Upper lobe of left lung (tissue), 6 donors: ENCODE results near the gene TMEM106C. TPM values are rescaled to one million over a fixed set of nuclear protein-coding genes. Genes with fewer than 3 reads are reported as not detected.

Experiments used
- ATAC-seq, 2 donors: fragments of 200-7000 bp; cut with Tn5 transposase; one replicate each; pipeline ENCODE4 v1.9.1; 2022; ENCODE audit warnings: mild to moderate bottlenecking in 2 of 2, moderate library complexity in 2 of 2; ENCODE audit not compliant: low FRiP score in 2 of 2
- DNase-seq, 2 donors: peaks; one replicate each; pipeline ENCODE4 v3.0.0-alpha.2; 2019 to 2020
- H3K27ac ChIP-seq, 4 donors: fragments of 200-600 bp; sonication (generic); one replicate each; pipeline ENCODE4 v1.5.1; 2016 to 2019
- H3K27me3 ChIP-seq, 4 donors: fragments of 200-600 bp; sonication (generic); one replicate each; pipeline ENCODE4 v1.5.1; 2017 to 2019
- H3K36me3 ChIP-seq, 4 donors: fragments of 200-600 bp; sonication (generic); one replicate each; pipeline ENCODE4 v1.5.1; 2016 to 2019
- H3K4me1 ChIP-seq, 4 donors: fragments of 200-600 bp; sonication (generic); one replicate each; pipeline ENCODE4 v1.5.1; 2018 to 2019
- H3K4me3 ChIP-seq, 4 donors: fragments of 200-600 bp; sonication (generic); one replicate each; pipeline ENCODE4 v1.5.1; 2017 to 2019; ENCODE audit warnings: mild to moderate bottlenecking in 2 of 4, moderate library complexity in 1 of 4
- H3K9me3 ChIP-seq, 4 donors: fragments of 200-600 bp; sonication (generic); one replicate each; pipeline ENCODE4 v1.5.1; 2018 to 2019
- EP300 ChIP-seq, 4 donors: sonication (generic); formaldehyde crosslinking; IDR thresholded peaks; one replicate each; pipeline ENCODE4 v1.5.1; 2017; ENCODE audit warnings: antibody characterized with exemption in 4 of 4, control low read depth in 2 of 4
- POLR2A ChIP-seq, 4 donors: fragments of 450-650 bp; IDR thresholded peaks; one replicate each; pipeline ENCODE4 v1.5.1; 2016 to 2017; ENCODE audit warnings: antibody characterized with exemption in 4 of 4, mild to moderate bottlenecking in 2 of 4
- POLR2AphosphoS5 ChIP-seq, 2 donors: sonication (generic); formaldehyde crosslinking; IDR thresholded peaks; one replicate each; pipeline ENCODE4 v1.5.1; 2017; ENCODE audit warnings: antibody characterized with exemption in 2 of 2
- WGBS, 2 donors: methylation state at CpG; one replicate each; pipeline ENCODE4 v1.1.5; 2017 to 2018; 5-methylcytosine and 5-hydroxymethylcytosine counted together
- total RNA-seq, 6 donors: library from RNA; depleted of rRNA in 4 of 6; stranded (reverse); fragments of >200 nt in 4 of 6; gene quantifications; one replicate each; pipeline versions ENCODE4 v1.1.0 to v1.2.1, GENCODE V29; 2016 to 2021
- TF ChIP-seq, protein P1 (sequence below), 6 experiments: fragments of 450-650 bp in 4 of 6; fragments of 200-600 bp in 2 of 6; sonication (generic) in 2 of 6; IDR thresholded peaks; one replicate each; pipeline ENCODE4 v1.5.1; 2016 to 2019; ENCODE audit warnings: antibody characterized with exemption in 6 of 6
- donor health status: DM: no; HTN: no; CAD: no; lungs with moderate emphysema.
- donor health status: DM: no; HTN: yes; CAD: no; lungs with severe emphysema.

Gene TMEM106C
- total RNA-seq, 6 donors from 2014 or later = 32.8 to 90.6 (median 38.5) TPM

DNA sequence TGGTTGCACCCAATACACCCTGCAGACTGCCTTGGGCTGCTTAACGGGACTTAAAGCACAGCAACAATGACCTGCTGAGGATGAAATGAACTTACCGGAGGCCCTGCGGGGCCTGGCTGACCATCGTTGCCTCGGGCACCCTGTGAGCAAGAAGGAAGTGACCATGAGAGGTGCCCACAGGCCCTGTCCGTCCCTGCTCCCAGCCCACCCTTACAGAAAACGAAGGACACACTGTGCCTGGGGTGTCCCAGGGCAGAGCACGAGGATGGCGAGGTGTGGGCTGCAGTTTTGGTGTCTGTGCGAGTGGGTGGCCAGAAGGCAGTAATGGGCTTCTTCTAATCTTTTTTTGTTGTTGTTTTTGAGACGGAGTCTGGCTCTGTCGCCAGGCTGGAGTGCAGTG is 26.3 kb downstream of the TMEM106C start:
- no peaks in the 10 kb centered on the region for H3K4me1 ChIP-seq
- DNase-seq = no peak
- no peaks in the 10 kb centered on the region for H3K9me3 ChIP-seq

DNA sequence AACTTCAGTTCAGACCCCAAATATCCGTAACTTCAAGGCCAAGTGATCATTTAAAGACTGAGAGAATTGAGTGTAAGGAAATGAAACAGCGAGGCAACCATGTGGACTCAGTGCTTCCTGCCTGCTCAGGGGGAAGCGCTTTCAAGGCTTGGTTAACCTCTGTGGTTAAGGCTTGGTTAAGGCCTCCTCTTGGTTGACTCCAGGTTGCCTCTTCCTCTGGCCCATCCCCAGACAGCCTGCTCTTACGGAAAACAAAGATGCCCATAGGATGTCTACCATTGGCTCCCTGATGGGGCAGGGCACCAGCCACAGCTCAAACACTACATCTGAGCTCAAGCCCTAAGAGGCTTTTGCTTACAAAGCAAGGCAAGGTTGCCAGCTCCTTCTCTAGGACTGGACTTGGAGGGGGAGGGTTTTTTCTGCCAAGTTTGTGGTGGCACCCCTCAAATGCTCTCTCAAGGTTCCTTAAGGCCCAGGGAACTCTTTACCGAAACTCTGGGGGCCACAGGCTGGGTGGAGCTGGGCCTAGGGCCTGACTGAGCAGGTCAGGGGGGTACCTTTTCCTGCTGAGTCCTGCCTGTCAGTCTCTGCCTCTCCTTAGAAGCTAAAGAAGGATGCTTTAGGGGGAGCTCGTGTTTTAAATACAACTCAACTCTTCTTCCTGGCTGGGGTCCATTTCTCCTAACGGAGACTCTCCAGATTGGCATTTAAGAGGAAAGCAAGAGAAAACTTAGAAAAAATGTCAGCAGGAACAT is 27.1 kb downstream of the TMEM106C start:
- H3K27ac ChIP-seq = no peak overlapping the region
- no peaks in the 10 kb centered on the region for H3K36me3 ChIP-seq
- ATAC-seq = no peak
- no peak for DNase-seq
- TF ChIP-seq POLR2AphosphoS5 (IDR thresholded peaks at IDR 0.05) (no peak), POLR2A (IDR thresholded peaks at IDR 0.05) (no peak), EP300 (IDR thresholded peaks at IDR 0.05) (no peak)
- TF ChIP-seq, protein P1, sequence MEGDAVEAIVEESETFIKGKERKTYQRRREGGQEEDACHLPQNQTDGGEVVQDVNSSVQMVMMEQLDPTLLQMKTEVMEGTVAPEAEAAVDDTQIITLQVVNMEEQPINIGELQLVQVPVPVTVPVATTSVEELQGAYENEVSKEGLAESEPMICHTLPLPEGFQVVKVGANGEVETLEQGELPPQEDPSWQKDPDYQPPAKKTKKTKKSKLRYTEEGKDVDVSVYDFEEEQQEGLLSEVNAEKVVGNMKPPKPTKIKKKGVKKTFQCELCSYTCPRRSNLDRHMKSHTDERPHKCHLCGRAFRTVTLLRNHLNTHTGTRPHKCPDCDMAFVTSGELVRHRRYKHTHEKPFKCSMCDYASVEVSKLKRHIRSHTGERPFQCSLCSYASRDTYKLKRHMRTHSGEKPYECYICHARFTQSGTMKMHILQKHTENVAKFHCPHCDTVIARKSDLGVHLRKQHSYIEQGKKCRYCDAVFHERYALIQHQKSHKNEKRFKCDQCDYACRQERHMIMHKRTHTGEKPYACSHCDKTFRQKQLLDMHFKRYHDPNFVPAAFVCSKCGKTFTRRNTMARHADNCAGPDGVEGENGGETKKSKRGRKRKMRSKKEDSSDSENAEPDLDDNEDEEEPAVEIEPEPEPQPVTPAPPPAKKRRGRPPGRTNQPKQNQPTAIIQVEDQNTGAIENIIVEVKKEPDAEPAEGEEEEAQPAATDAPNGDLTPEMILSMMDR (IDR thresholded peaks at IDR 0.05) = no peak
- H3K9me3 ChIP-seq = no peaks in the 10 kb centered on the region
- H3K4me1 ChIP-seq = no peaks in the 10 kb centered on the region
- WGBS, 2 donors = 57 to 74% methylated on average over 6 to 7 of the region's 7 CpGs
- H3K4me3 ChIP-seq = no peak overlapping the region
- H3K27me3 ChIP-seq = no peaks in the 10 kb centered on the region

More for the DNA sequence above, 26.3 kb downstream of the TMEM106C start:
- Histone ChIP-seq H3K27me3 (no peaks in the 10 kb centered on the region), H3K27ac (no peak overlapping the region), H3K4me3 (no peak overlapping the region), H3K36me3 (no peaks in the 10 kb centered on the region)
- 87 to 90% methylated on average over 12 of the region's 12 CpGs for WGBS, 2 donors
- ATAC-seq = no peak
- TF ChIP-seq POLR2A (IDR thresholded peaks at IDR 0.05) (no peak), EP300 (IDR thresholded peaks at IDR 0.05) (no peak), POLR2AphosphoS5 (IDR thresholded peaks at IDR 0.05) (no peak)
- TF ChIP-seq, protein P1 (IDR thresholded peaks at IDR 0.05) = no peak

DNA sequence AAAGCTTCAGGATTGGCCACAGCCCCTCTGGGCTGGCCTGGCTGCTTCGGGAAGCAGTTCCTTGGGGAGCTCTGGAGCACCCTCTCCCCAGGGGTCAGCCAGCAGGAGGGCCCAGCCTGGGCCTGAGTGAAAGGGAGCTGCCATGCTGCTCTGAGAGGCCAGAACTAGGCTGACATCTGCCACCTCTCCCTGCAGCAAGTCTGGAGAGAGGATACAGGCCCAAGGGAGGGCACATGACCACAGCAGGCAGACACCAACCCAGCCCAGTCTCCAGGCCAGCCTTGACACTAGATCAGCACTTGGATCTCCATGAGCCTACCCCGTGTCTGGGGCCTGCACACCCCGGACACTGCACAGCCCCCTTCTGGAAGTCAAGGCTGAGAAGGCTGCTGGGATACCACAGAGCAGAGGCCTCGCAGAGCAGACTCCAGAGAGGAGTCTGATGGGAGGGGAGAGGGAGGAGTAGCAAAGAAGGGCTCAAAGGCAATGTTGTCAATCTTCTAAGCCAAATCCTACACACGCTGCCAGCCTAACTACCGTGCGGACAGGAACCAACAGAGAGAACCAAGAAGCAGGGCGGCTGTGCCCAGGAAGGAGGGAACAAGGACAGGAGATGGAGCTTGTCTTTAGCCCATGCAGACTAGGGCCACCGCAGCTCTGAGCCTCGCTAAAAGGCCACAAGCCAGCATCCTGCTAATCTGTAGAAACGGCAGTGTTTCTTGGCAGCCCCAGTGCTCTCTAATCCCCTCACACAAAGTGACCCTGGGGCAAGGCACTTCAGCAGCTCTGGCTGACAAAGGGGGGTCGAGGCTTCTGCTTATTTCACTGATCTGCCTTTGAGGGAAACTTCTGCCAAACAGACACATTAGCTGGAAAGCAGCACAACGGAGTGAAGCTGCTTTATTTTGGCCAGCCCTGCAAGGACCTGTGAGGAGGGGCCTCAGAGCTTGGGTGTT is 28.0 kb downstream of the TMEM106C start:
- no peak overlapping the region for H3K4me3 ChIP-seq
- H3K9me3 ChIP-seq = no peaks in the 10 kb centered on the region
- no peak for TF ChIP-seq POLR2AphosphoS5 (IDR thresholded peaks at IDR 0.05)
- no peak for TF ChIP-seq POLR2A (IDR thresholded peaks at IDR 0.05)
- TF ChIP-seq, protein P1 (IDR thresholded peaks at IDR 0.05) = no peak
- TF ChIP-seq EP300 (IDR thresholded peaks at IDR 0.05) = no peak
- DNase-seq = no peak
- no peaks in the 10 kb centered on the region for H3K27me3 ChIP-seq
- WGBS, 2 donors = 82 to 85% methylated on average over 11 to 13 of the region's 13 CpGs
- no peaks in the 10 kb centered on the region for H3K36me3 ChIP-seq
- peaks cover 0 to 9% (median 2%) of the 10 kb centered on the region in 4 donors for H3K4me1 ChIP-seq
- no peak for ATAC-seq
- no peak overlapping the region for H3K27ac ChIP-seq

DNA sequence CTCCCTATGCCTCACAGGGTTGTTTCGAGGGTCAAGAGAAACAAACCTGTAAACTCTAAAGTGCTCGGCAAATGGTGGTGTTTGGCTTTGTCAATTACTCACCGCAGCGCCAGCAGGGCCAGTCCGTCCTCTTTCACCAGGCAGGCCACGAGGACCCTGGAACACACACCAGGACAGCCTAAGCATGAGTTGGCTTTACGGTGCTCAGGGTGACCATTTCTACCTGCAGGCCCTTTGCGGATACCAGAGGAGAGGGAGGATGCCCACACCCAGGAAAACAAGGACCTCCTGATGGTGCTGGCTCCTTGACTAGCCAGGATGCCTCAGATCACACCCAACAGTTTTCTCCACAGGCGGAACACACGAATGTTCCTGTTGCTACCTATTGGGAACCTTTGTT is 29.4 kb downstream of the TMEM106C start:
- TF ChIP-seq, protein P1 (IDR thresholded peaks at IDR 0.05) = no peak
- no peak for TF ChIP-seq POLR2A (IDR thresholded peaks at IDR 0.05)
- no peak for TF ChIP-seq EP300 (IDR thresholded peaks at IDR 0.05)
- no peak for TF ChIP-seq POLR2AphosphoS5 (IDR thresholded peaks at IDR 0.05)
- DNase-seq = no peak

More for the DNA sequence above, 29.4 kb downstream of the TMEM106C start:
- WGBS, 2 donors = 94 to 96% methylated on average over 4 to 10 of the region's 10 CpGs
- ATAC-seq = no peak
- Histone ChIP-seq H3K4me1 (peaks cover 0 to 9% (median 2%) of the 10 kb centered on the region in 4 donors), H3K4me3 (no peak overlapping the region), H3K27me3 (no peaks in the 10 kb centered on the region), H3K9me3 (no peaks in the 10 kb centered on the region), H3K36me3 (no peaks in the 10 kb centered on the region), H3K27ac (no peak overlapping the region)
